ENCODE data around the gene APOL5.
"Not testable (repeated sequence)": the region's sequence is repeated elsewhere in the genome, so short reads cannot be mapped to it uniquely, and the experiment has no call there.

The APOL5 gene

GRCh38 chr22:35708917-35709316 lies 8.8 kb upstream of the APOL5 start:
- no peak for DNase-seq (ENCODE audit: low read depth, low spot score)

GRCh38 chr22:35711336-35711735 lies 6.3 kb upstream of the APOL5 start:
- DNase-seq (ENCODE audit: low read depth, low spot score) = no peak

DNA sequence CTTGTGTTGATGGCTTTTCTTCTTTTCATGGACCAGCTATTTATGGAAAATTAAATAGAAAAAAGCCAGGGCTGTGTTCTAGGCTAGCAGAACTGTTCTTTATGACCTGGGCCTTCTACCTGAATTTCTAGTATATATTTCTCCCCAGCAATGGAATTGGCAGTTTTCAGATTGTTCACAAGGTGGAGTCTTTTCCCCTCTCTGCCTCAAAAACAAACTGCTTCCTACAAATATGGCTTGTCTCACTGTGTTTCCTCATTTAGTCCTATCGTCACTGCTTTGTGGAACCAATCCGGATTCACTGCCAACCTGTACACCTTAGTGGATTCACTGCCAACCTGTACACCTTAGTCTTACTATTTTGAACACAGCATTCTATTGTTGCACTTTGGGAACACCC lies 5.0 kb upstream of the APOL5 start:
- DNase-seq (ENCODE audit: low read depth, low spot score) = no peak

DNA sequence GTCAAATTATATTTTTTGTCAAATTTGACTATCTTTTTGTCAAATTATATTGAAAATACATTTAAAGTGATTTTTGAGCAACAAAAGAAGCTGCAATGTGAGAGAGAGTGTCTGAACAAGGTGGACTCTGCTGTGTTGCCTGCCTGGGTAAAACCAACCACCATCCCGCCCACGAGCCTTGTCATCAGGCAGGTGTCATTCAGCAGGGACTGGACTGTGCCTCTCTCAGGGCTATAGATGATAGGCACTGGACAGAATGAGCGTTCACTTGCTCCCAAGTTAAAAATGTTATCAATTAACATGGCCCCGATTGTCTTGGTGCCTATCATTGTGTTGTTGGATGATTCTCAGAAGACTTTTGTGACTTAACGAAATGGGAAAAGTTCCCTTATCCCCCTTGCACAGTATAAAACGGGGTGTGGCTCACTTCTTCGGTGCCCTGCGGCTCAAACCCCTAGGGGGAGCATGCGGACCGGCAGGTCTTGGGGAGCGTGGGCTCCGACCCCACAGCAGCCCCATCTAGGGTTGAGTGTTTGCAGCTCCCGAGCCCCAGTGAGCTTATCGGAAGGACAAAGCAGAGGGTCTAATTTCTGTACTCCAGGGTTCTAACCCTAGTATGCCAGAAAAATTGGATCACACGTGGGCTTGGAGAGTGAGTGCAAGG lies 1.7 kb downstream of the APOL5 start:
- no peak for DNase-seq (ENCODE audit: low read depth, low spot score)

- no peak for DNase-seq (ENCODE audit: low read depth, low spot score)
Observed at GRCh38 chr22:35721960-35722359, 4.3 kb downstream of the APOL5 start.

- peak; percentile 24 for DNase-seq (ENCODE audit: low read depth, low spot score)
Observed at GRCh38 chr22:35725521-35725920, 7.8 kb downstream of the APOL5 start.

- no peak for DNase-seq (ENCODE audit: low read depth, low spot score)
Observed at GRCh38 chr22:35726398-35726797, 8.7 kb downstream of the APOL5 start.

- DNase-seq (ENCODE audit: low read depth, low spot score) = no peak
Observed at GRCh38 chr22:35726933-35727332, 9.3 kb downstream of the APOL5 start.

GRCh38 chr22:35727436-35727835 lies 9.8 kb downstream of the APOL5 start:
- DNase-seq (ENCODE audit: low read depth, low spot score) = no peak

- DNase-seq (ENCODE audit: low read depth, low spot score) = no peak
Observed at GRCh38 chr22:35728639-35729308, 11.1 kb downstream of the APOL5 start.

DNA sequence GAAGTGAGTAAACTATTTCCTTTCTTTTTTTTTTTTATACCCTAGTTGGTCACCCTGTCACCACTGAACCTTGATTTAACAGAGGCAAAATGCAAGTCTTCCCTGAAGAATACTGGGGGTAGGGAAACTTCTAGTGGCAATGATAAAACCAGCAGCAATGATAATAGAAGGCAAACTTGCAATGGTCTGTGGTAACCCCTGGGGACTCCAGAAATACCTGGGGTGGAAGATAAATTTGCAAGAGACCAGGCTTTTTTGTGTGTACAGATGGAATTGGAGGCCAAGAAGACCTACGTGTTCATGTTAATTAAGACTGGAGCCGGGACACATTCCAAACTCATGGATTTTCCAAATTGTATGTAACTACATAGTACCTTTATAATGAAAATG lies 11.6 kb downstream of the APOL5 start:
- DNase-seq (ENCODE audit: low read depth, low spot score) = no peak

DNA sequence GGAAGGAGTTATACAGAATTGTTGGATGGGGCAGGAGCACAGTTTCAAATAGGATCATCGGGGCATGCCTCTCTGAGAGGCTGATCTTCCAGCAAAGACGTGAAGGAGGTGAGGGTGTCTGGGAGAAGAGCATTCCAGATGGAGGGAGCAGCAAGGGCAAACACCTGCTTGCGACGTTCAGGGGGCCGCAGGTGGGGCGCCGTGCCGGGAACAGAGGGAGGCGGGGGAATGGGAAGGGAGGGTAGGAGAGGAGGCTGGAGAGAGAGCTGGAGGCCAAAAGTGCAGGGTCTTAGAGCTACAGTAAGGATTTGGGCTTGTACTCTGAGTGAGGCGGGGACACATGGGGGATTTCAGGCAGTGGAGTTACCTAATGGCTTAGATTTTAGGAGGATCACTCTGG lies 13.6 kb downstream of the APOL5 start:
- DNase-seq (ENCODE audit: low read depth, low spot score) = no peak

DNA sequence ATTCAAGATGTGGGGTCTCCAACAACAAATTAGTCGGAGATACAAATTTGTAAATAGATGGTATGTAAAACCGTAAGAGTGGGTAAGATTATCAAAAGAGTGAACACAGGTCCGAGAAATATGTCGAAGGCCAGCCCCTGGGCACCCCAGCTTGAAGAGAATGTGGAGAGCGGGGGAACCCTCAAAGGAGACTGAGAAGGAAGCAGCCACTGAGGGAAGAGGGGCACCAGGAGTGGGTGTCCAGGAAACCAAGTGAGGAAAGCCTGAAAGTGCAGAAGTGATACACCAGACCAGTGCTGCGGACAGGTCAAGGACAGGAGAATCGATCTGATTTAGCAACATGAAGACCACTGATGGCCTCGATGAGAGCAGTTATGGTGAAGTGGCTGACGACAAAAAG lies 14.4 kb downstream of the APOL5 start:
- no peak for DNase-seq (ENCODE audit: low read depth, low spot score)

GRCh38 chr22:35733036-35733435 lies 15.4 kb downstream of the APOL5 start:
- no peak for DNase-seq (ENCODE audit: low read depth, low spot score)

- DNase-seq (ENCODE audit: low read depth, low spot score) = no peak
Observed at GRCh38 chr22:35733791-35734516, 16.3 kb downstream of the APOL5 start.

DNA sequence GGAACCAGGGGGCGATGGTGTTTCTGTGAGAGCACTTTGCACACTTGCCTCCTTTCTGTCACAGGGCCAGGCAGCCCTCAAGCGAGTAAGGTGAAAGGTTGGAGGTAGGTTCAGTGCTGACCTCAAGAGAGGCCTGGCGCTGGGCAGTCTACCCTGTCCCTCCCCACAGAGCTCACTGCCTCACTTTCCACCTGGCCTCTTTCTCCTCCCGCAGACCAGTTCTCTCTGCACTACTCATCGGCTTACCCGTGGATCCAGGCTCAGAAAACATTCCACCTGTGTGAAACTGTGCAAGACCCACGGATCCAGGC lies 16.8 kb downstream of the APOL5 start:
- no peak for DNase-seq (ENCODE audit: low read depth, low spot score)

DNA sequence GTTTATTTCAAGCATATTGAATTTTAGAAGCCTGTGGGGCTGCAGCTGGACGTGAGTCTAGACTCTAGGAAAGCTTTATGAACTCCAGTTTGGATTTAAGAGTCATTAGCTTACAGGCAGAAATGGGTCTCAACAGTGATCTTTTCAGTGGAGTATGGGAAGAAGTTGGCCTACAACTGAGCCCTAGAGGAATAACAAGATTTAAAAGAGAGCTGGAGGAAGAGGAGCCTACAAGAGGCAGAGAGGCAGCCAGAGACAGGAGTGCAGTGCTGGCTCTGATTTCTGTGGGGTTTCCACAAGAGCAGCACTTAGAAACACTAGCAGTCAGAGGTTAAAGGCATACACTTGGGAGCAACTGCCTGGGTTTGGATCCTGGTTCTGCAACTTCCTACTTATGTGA lies 17.9 kb downstream of the APOL5 start:
- no peak for DNase-seq (ENCODE audit: low read depth, low spot score)

- DNase-seq (ENCODE audit: low read depth, low spot score) = peak; percentile 87
Observed at GRCh38 chr22:35736166-35736565, 18.5 kb downstream of the APOL5 start.

GRCh38 chr22:35736701-35737100 lies 19.0 kb downstream of the APOL5 start:
- no peak for DNase-seq (ENCODE audit: low read depth, low spot score)

GRCh38 chr22:35737886-35738285 lies 20.2 kb downstream of the APOL5 start:
- not testable (repeated sequence) for DNase-seq (ENCODE audit: low read depth, low spot score)

DNA sequence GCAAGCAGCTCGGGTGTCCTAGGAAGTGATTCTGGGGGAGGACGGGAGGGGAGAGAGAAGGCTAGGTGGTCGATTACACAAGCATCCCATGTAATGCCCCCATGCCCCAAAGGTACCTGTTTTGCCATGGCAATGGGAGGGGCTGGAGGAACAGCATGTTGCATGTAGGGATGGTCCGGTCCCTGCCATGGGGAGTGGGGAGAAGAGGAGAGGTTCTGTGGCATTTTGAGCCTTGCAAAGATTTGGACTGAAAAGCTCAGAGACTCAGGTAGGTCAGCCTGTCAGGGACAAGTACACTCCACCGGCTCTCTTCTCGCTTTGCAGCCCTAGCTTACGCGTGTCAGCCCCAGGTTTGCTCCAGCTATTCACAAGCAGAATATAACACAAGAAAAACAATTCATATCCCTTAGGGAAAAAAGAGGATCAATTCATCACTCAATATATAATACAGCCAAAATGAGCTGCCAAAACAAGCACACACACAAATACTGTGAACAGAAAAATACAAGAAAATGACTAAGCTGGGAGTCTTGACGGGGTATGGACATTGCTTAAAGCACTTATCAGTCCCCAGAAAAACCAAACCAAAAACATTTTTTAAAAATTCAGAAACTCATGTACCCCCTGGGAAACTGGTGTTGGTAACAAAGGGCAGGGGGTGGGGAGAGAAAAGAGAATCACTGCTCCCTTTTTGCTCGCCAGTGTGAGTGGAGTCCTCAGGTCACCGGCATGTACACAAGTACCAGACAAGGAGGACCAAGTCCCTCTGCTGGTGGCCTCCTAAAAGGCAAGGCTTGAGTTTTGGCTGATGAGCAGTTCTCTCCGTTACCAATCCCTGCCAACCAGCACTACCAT lies 21.6 kb downstream of the APOL5 start:
- DNase-seq (ENCODE audit: low read depth, low spot score) = peak; percentile 27

GRCh38 chr22:35739931-35740380 lies 22.3 kb downstream of the APOL5 start:
- no peak for DNase-seq (ENCODE audit: low read depth, low spot score)

Measured in ELF-1 (cell line).